ENCODE data around the gene ITIH4.

- TF ChIP-seq CTCF (IDR thresholded peaks at IDR 0.05) (no peak), EZH2phosphoT487 (IDR thresholded peaks at IDR 0.05) (no peak)
These were observed 2.7 kb upstream of the ITIH4 start for GRCh38 chr3:52833202-52833601.
